GM20000 (cell line): ENCODE measurements around the gene VPS35.
"Not testable (repeated sequence)": the region's sequence is repeated elsewhere in the genome, so short reads cannot be mapped to it uniquely, and the experiment has no call there.

Experiments used
- DNase-seq: peaks from one replicate; pipeline ENCODE4 v3.0.0; 2012; ENCODE audit warnings: low spot score
- TF ChIP-seq, protein P1 (sequence below): IDR thresholded peaks from 2 replicates; pipeline ENCODE4 v1.5.1; 2012; ENCODE audit warnings: mild to moderate bottlenecking, control low read depth; ENCODE audit errors: extremely low read depth, missing control alignments

Gene VPS35

DNA sequence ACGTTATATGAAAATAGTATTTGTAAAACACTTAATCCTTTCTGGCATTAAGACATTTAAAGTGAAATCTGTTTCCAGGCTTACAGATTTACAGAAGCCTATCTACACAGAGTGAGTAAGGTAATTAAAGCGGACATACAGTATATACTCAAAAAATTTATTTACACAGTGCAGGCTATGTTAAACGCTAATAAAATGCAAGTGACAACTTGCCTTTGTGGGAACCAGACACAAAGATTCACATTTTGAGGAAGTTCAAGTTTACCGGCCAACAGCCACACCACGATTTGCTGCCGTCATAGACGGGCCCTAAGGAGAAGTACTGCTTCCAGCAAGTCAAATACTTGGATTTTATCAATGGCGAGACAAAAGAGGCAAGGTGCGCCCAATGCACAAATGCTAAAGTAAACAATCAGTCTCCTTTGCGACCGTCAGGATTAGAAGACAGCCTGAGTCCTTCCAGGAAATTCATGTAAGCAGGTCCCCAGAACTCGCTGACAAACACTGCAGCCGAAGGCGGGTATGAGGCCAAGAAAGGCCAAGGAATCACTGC lies 801 bp downstream of the VPS35 start:
- DNase-seq, result no peak
- TF ChIP-seq, protein P1, sequence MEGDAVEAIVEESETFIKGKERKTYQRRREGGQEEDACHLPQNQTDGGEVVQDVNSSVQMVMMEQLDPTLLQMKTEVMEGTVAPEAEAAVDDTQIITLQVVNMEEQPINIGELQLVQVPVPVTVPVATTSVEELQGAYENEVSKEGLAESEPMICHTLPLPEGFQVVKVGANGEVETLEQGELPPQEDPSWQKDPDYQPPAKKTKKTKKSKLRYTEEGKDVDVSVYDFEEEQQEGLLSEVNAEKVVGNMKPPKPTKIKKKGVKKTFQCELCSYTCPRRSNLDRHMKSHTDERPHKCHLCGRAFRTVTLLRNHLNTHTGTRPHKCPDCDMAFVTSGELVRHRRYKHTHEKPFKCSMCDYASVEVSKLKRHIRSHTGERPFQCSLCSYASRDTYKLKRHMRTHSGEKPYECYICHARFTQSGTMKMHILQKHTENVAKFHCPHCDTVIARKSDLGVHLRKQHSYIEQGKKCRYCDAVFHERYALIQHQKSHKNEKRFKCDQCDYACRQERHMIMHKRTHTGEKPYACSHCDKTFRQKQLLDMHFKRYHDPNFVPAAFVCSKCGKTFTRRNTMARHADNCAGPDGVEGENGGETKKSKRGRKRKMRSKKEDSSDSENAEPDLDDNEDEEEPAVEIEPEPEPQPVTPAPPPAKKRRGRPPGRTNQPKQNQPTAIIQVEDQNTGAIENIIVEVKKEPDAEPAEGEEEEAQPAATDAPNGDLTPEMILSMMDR, result no peak

DNA sequence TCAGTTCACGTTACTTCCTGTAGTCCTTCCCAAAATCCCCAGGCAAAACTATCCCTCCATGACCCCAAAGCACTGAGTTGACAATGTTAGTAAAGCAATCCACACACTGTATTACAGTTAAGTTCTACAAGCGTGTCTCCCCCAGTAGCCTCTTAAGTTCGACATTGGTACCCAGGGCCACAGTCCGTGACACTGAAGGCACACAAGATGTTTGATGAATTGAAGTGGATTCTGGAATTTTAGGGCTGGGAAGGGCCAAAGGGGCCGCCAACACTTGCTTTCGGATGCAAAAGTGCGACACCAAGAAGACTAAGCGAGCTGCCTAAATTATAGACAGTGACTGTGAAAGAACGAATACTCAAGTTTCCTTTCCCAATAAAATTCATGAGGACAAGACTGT lies 1.5 kb downstream of the VPS35 start:
- DNase-seq, result no peak
- TF ChIP-seq, protein P1, result no peak

DNA sequence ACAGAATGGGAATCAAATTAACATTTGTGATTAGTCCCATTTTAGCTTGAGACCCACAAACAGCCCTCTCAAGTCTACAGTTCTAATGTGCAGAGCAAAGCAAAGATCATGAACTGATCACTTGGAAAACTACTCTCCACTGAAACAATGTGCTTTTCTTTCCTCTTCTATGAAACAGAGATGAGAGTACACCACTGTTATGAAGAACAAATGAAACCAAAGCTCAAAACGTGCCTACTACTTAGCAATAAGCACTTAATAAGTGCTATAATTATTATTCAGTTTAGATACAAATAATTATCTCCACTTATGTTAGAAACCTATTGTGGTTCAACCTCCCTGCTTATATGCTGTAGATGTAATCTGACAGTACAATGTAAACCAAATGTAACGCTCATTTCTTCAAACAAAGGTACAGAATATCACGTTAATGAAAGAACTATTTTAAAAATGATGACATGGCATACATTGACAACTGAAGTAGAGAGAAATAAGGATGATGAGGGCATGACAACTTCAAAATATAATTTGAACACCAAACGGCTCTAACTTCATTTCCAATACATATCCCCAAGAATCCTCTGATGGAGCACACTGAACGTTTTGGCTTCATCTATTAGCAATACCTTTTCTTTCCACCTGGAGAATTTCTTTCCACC lies 2.0 kb downstream of the VPS35 start:
- TF ChIP-seq, protein P1, result no peak
- DNase-seq, result no peak

DNA sequence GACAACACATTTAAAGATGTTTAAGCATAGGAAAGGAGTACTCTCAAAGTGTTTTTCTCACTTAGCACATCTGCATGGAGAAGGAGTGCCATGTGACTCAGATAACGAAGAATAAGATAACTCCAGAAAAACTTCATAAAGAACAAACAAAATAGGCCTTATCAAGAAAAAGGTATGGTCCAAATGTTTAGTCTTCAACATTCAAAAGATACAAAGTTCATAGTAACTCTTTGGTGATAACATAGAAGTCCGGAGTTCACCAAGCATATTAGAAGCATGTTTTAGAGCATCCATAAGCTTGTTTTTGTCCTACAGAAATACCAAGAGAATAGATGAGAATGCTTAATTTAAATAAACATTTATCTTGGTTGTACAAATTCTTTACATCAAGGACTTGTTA lies 7.1 kb downstream of the VPS35 start:
- DNase-seq, result not testable (repeated sequence)

GRCh38 chr16:46677943-46678342 lies 11.0 kb downstream of the VPS35 start:
- DNase-seq, result not testable (repeated sequence)

- TF ChIP-seq, protein P1, result peak; percentile 87
- peak; percentile 74 for DNase-seq
These were observed 15.5 kb downstream of the VPS35 start for GRCh38 chr16:46673320-46674013.

DNA sequence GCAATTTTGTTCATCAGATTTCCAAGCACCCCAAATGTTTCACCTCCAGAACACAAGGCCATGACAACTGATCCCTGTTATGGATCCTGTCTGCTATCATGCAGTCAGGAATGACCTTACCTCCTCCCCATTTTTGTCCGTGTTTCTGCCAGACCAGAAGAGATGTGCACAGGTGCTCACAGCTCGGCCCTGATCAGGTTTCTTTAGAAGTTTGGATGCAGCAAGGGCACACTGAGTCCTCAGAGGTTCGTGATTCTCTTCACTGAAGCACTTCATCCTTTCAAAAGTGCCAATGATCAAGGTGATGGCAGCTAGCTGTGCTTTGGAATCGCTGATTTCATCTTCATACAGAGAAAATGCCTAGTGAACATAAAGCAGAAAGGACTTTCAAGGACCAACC lies 26.9 kb downstream of the VPS35 start:
- DNase-seq, result no peak

GRCh38 chr16:46658925-46659324 lies 30.1 kb downstream of the VPS35 start:
- DNase-seq, result peak; percentile 77
- TF ChIP-seq, protein P1, result no peak

More for the DNA sequence above, 26.9 kb downstream of the VPS35 start:
- TF ChIP-seq, protein P1, result no peak
